Measurements from ENCODE around the gene SLC35E4.
"Not testable (repeated sequence)": the region's sequence is repeated elsewhere in the genome, so short reads cannot be mapped to it uniquely, and the experiment has no call there.

Gene SLC35E4

GRCh38 chr22:30614268-30614667 is 21.3 kb upstream of the SLC35E4 start:
- DNase-seq, result no peak

- DNase-seq, result no peak
Measured at GRCh38 chr22:30614879-30615278, 20.7 kb upstream of the SLC35E4 start.

- DNase-seq, result no peak
Measured at GRCh38 chr22:30615543-30615954, 20.0 kb upstream of the SLC35E4 start.

GRCh38 chr22:30617819-30618218 is 17.8 kb upstream of the SLC35E4 start:
- DNase-seq, result no peak

GRCh38 chr22:30619909-30620308 is 15.7 kb upstream of the SLC35E4 start:
- not testable (repeated sequence) for DNase-seq

- DNase-seq, result no peak
Measured at GRCh38 chr22:30626413-30626812, 9.2 kb upstream of the SLC35E4 start.

- DNase-seq, result no peak
Measured at GRCh38 chr22:30627471-30627870, 8.1 kb upstream of the SLC35E4 start.

- no peak for DNase-seq
Measured at GRCh38 chr22:30628491-30628890, 7.1 kb upstream of the SLC35E4 start.

GRCh38 chr22:30631469-30631868 is 4.1 kb upstream of the SLC35E4 start:
- DNase-seq, result not testable (repeated sequence)

- DNase-seq, result peak; percentile 79
Measured at GRCh38 chr22:30634471-30635233, 929 bp upstream of the SLC35E4 start.

GRCh38 chr22:30636226-30637077 is 871 bp downstream of the SLC35E4 start:
- DNase-seq, result no peak

- no peak for DNase-seq
Measured at GRCh38 chr22:30637701-30638114, 2.1 kb downstream of the SLC35E4 start.

- DNase-seq, result no peak
Measured at GRCh38 chr22:30640361-30640760, 4.8 kb downstream of the SLC35E4 start.

GRCh38 chr22:30640839-30641430 is 5.4 kb downstream of the SLC35E4 start:
- DNase-seq, result no peak

- no peak for DNase-seq
Measured at GRCh38 chr22:30643055-30643875, 7.7 kb downstream of the SLC35E4 start.

- no peak for DNase-seq
Measured at GRCh38 chr22:30646518-30647160, 11.1 kb downstream of the SLC35E4 start.

GRCh38 chr22:30647536-30647935 is 12.0 kb downstream of the SLC35E4 start:
- no peak for DNase-seq

- no peak for DNase-seq
Measured at GRCh38 chr22:30648825-30649224, 13.2 kb downstream of the SLC35E4 start.

- DNase-seq, result peak; percentile 63
Measured at GRCh38 chr22:30649430-30650007, 13.9 kb downstream of the SLC35E4 start.

GRCh38 chr22:30650508-30651116 is 15.0 kb downstream of the SLC35E4 start:
- no peak for DNase-seq

- DNase-seq, result no peak
Measured at GRCh38 chr22:30652852-30653251, 17.3 kb downstream of the SLC35E4 start.
